HG03175 (cell line): ENCODE measurements around the gene ALPL.

ENCODE experiments used
- ATAC-seq: cut with Tn5 transposase; IDR thresholded peaks from one replicate; pipeline ENCODE4 v1.9.1; 2021; ENCODE audit warnings: mild to moderate bottlenecking, moderate library complexity; ENCODE audit not compliant: unreplicated experiment

Gene ALPL

DNA sequence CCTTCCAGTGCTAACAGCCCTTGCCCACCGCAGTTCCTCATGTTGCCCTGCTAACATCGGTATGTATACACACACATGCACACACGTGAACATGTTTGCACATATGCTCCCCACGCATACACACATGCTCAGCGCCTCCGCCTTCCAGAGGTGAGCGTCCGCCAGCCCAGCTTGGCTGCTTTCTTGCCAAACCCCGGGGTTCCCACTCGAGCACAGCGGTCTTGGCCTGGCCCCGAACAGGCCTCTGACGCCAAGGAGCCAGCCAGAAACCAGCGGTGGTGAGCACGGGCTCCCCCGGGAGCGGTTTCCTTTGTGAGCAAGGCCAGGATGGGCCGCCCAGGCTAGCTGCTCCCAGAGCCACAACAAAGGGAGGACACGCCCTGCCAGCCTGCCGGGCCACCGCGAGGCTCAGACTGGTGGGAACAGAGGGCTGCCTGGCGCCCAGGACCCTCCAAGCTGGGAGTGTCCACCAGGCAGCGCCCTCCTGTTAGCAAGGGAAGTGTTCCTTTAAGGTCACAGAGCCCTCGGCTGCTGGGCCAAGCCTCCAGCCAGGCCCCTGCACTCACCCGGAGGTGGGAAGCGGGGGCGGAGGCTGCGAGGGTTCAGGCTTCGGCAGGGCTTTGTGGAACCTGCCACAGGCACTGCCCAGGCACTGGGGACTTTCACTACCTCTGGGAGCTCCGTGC lies 65.4 kb downstream of the ALPL start:
- ATAC-seq: no peak

DNA sequence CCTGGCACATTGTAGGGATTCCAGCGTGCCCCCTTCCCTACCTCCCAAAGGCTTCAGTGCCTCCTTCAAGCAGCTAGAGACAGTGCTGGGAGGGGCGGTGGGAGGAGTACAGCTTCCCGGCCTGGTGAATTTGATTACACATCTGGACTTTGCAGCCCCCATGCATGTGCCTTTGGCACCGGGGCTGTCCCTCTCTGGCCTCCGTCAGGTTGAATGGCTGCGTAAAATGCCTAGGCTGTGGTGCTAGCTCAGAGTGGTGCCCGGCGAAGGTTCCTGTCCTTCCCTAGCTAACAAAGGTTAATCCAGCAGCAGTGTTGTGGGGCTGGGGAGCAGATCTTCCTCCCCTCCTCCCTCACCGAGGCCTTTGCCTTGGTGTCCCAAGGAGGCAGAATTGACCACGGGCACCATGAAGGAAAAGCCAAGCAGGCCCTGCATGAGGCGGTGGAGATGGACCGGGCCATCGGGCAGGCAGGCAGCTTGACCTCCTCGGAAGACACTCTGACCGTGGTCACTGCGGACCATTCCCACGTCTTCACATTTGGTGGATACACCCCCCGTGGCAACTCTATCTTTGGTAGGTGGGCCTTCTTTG lies 66.2 kb downstream of the ALPL start:
- ATAC-seq: no peak

DNA sequence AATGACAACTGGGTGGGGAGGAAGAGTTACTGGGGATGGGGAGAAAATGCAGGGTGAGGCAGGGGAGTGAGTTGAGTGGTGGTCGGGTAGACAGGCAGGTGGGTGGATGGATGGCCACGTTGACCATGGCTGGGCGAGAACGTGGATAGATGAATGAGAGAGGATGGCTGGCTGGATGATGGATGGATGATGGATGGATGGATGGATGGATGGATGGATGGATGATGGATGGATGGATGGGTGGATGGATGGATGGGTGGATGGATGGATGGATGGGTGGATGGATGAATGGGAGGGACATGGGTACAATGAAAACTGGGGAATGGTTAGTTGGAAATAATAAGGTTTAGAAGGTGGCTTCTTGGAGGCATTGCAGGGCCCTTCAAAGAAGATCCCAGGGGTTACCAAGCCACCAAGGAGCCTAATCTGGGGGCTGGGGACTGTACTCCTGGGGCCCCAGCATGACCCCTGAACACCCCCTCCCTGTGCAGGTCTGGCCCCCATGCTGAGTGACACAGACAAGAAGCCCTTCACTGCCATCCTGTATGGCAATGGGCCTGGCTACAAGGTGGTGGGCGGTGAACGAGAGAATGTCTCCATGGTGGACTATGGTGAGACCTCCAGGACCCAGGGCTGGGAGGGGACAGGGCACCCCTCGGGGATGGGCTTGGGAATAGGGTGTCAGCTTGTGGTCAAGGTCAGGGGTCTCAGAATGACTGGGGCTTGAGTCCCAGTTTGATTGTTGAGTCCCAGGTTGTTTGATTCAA lies 67.0 kb downstream of the ALPL start:
- ATAC-seq: no peak

DNA sequence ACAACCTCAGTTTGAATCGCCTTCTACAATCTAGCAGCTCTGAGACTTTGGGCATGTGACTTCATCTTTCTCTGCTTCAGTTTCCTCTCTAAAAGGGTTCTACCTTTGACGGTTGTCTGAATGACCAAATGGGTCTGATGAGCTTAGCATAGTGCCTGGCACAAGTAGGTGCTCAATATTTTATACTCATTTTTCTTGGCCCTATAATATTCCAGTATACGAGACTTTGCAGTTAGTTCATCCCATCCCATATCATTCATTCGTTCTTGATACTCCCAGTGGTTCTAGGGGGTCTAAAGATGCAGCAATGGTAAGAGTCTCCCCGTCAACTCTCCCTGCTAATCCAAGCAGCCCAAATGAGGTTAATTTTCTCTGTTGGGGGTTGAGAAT lies 67.6 kb downstream of the ALPL start:
- ATAC-seq: no peak

DNA sequence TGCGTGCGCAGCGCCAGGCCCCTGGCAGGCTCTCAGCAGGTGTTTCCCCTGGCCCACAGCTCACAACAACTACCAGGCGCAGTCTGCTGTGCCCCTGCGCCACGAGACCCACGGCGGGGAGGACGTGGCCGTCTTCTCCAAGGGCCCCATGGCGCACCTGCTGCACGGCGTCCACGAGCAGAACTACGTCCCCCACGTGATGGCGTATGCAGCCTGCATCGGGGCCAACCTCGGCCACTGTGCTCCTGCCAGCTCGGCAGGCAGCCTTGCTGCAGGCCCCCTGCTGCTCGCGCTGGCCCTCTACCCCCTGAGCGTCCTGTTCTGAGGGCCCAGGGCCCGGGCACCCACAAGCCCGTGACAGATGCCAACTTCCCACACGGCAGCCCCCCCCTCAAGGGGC lies 68.1 kb downstream of the ALPL start:
- no peak for ATAC-seq

DNA sequence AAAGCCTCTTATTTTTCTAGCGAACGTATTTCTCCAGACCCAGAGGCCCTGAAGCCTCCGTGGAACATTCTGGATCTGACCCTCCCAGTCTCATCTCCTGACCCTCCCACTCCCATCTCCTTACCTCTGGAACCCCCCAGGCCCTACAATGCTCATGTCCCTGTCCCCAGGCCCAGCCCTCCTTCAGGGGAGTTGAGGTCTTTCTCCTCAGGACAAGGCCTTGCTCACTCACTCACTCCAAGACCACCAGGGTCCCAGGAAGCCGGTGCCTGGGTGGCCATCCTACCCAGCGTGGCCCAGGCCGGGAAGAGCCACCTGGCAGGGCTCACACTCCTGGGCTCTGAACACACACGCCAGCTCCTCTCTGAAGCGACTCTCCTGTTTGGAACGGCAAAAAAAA lies 68.7 kb downstream of the ALPL start:
- no peak for ATAC-seq

DNA sequence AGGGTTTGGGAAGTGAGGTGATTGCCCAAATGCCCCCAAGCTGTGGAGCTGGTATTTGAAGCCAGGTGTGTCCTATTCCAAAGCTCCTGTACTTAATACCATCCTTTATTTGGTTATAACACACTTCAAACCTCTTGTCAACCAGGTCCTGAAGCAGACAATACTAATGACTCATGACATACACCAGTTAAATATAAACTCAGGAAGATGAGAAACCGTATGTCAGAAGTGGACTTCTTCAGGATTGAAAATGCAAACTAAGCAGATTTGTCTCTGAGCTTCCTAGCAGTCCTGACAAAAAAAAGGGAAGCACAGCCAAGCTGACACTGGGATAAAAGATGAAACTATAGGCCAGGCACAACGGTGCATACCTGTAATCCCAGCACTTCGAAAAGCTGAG lies 70.6 kb downstream of the ALPL start:
- no peak for ATAC-seq

DNA sequence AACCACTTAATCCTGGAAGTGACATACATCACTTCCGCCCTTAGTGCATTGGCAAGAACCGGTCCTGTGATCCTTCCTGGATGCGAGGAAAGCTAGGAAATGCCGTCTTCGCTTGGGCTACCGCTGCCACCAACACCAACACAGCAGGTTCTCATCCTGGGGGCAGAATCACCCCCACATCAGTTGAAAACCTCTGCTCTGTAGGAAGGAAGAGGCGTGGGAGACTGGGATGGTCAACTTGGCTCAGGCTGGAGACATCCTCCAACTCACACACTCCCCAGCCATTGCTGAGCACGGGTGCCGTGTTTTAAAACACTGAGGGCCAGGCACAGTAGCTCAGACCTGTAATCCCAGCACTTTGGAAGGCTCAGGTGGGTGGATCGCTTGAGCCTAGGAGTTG lies 74.9 kb downstream of the ALPL start:
- ATAC-seq: no peak

DNA sequence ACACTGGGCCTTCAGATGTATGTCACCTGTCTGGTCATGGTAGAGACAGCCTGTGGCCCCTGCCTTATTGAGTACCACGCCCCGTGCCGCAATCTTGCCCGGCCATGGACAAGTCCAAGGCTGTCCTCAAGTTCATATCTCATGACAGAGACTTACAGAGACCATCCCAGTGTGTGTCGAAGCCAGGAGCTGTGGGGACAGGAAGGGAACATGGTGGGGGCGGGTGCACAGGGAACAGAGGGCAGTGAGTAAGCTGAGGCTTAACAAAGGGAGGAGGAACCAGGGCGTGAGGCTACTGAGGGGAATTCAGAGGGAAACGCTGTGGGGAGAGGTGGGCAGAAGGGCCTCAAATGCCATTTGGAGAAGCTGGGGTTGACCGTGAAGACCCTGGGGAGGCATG lies 75.8 kb downstream of the ALPL start:
- no peak for ATAC-seq

DNA sequence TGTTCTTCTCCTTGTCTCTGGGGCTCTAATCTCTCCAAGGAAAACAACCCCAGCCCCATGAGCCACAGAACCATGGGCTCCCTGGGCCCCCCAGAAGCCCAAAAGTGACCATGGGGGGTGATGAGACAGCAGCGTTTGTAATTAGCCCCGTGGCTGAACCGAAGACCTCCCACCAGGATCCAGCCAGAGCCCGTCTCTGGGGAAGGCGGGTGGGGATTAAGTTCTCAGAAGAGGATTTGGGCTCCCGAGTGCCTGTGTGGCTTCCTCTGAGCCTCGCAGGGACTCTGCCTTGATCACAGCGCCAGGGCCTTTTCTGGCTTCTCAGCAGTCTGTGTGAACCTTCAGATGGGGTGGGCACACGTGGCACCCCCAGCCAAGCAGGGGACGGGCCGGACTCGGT lies 77.0 kb downstream of the ALPL start:
- no peak for ATAC-seq

DNA sequence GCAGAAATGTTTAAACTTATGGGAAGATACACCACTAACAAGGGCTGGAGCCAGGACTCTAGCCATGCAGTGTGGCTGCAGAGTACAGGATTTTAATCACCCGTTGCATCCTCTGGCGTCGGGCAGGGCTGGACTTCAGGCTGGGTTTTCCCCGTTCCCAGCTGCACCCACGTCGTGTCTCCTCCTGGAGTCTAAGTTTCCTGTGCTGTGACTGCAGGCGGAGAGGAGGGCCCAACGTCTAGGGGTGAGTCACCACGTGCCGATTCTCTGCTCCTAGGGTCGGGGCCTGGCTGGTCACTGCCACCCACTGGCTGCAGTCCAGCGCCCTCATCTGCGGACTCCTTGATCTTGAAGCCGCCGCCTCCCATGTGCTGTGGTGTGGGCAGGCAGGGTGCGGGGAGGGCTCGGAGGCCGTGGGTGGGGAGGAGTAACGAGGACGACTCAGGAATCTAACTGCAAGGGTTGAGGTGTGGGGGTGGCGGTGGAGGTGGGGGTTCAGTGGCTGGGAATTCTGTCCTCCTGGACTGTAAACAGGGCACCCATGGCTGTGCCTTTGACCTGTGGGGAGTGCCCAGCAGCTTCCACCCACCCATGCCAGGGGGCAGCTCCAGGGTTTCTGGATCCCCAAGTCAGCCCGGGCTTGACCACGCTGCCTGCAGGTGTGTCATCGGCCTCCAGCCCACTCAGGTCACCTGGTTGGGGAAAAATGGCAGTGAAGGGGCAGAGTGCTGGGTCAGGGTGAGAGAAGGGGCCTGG lies 77.8 kb downstream of the ALPL start:
- ATAC-seq: no peak

DNA sequence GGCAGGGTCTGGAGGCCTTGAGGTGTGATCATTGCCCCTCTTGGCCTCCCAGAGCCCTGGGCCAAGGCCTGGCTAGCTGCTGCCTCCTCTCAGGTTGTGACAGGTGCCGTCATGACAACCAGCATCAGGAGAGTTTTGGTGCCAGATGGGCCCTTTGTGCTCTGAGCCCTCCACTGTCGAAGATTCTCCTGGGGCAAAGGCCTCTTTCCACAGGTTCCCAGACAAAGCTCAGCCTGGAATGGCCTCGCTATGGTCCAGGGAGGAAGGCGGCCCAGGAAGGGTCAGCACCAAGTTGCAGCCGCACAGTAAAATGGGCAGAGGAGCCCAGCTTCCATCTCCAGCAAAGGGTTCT lies 78.4 kb downstream of the ALPL start:
- ATAC-seq: no peak

DNA sequence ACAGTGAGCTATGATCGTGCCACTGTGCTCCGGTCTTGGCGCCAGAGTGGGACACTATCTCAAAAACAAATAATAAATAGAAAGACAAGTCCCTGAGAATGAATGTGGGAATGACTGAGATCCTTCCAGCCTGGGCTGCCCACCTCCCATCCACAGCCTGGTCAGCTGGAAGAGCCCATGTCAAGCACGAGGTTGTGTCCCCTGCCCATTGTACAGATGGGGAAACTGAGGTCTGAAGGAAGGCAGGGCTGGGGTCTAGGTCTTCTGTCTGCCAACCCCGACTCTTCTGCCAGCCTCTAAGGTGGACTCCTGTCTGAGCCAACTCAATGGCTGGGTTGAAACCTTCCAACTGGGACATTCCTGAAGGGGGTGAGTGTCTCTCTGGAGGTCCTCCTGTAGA lies 80.4 kb downstream of the ALPL start:
- no peak for ATAC-seq

DNA sequence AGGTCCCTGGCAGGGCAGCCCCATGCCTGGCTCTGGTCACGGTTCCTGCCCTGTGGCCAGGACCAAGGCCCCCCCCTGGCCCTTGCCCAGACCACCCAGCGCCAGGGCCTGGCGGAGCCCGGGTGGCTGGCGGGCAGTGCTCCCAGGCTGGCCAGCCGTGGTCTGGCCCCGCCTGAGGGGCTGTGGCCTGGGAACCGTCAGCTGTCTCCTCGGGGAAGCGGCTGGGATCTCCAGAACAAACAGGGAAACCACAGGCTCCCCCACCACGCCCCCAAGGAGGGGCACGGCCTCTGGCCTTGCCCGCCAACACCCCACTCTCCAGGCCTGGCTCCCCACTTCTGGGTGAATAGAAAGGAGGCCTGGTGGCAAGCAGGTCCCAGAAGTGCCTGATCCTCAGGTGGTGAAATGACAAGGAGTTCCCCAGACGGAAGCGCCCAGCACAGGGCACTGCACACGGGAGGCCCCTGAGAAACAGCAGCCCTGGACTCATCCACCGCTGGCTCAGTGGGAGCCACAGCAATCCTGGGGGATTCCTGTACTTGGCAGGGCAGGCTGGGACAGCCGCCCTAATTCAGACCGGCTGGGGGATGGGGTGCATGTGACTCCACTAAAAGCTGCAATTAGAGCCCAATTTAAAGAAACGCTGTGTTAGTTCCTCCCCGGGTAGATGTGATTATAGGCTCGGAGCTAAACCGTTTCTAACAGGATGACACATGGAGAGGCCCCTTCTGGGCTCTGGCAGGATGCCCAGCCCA lies 81.1 kb downstream of the ALPL start:
- no peak for ATAC-seq

DNA sequence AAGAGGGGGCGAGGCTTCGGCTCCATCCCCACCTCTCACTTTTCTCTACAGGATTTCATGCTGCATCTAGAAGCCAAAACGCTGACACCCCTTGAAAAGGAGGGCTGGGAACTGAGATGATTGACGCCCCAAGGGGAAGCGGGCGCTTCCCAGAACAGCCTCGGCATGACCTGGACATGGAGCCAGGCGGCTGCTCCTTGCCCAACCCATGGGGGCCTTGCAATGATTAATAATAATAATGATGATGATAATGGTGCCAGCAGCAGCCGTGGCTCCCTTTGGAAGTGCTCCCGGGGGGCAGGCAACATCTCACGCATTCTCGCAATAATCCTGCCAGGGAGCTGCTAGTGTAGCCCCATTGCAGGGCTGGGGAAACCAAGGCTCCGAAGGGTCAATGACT lies 81.7 kb downstream of the ALPL start:
- no peak for ATAC-seq

DNA sequence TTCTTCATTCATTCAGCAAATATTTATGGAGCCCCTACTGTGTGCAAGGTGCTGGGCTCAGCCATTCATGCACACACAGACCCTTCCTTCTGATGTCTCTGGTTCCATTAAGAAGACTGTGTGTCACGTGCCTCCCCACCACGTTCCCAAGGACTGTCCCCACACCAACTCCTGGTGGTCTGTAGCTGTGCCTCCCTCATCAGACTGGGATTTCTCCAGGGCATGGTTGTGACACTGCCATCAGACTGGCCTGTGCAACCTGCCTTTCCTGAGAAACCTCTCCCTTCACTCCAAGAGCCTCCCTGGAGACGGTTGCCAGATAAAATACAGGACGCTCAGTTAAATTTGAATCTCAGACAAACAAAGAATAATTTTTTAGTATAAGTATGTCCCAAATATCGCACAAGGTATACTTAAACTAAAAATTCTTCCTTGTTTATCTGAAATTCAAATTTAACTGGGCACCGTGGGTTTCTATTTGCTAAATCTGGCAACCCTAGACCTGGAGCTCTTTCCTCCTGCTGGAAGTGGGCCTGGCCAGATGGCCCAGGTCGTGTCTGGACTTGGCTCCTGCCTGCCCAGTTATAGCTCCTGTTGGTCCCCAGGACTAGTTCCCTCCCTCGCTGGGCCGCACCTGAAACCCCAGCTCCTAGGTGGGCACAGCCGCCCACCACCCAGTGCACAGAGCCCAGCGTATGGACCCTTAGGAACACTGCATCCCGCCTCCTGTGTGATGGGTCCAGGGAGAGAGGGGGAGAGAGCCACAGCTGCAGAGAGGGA lies 83.1 kb downstream of the ALPL start:
- no peak for ATAC-seq

DNA sequence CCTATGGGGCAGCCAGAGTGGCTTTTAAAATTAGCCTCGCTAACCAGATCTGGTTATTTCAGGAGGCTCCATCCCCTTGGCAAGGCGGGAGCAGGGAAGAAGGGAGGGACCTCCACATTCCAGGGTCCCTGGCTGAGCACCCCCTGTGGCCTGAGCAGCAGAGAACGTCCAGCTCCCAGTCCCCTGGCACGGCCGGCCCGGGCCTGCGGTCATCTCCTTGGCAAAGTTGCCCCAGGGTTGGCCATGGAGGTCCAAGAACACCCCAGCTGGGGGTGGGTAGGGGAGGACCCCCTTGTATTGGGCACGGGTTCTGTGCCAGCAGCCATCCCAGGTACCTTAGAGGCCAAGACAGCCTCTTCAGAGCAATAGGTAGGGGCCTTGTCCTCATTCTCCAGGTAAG lies 84.0 kb downstream of the ALPL start:
- no peak for ATAC-seq

DNA sequence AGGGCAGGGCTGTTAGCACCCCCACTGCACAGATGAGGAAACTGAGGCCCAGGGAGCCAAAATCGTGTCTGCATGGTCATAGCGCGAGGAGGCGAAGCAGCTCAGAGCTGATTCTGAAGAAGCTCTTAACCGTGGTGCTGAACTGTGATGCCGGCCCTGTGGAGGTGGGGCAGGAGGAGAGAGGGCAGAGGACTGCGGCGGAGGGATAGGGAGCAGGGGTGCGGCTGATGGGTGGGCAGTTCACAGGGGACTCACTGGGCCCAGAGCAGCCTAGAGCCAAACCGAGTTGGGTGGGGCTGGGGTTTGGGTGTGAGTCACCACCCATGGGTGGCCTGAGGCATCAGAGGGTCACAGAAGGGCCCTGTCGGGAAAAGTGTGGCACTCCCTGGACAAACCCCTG lies 85.3 kb downstream of the ALPL start:
- no peak for ATAC-seq

DNA sequence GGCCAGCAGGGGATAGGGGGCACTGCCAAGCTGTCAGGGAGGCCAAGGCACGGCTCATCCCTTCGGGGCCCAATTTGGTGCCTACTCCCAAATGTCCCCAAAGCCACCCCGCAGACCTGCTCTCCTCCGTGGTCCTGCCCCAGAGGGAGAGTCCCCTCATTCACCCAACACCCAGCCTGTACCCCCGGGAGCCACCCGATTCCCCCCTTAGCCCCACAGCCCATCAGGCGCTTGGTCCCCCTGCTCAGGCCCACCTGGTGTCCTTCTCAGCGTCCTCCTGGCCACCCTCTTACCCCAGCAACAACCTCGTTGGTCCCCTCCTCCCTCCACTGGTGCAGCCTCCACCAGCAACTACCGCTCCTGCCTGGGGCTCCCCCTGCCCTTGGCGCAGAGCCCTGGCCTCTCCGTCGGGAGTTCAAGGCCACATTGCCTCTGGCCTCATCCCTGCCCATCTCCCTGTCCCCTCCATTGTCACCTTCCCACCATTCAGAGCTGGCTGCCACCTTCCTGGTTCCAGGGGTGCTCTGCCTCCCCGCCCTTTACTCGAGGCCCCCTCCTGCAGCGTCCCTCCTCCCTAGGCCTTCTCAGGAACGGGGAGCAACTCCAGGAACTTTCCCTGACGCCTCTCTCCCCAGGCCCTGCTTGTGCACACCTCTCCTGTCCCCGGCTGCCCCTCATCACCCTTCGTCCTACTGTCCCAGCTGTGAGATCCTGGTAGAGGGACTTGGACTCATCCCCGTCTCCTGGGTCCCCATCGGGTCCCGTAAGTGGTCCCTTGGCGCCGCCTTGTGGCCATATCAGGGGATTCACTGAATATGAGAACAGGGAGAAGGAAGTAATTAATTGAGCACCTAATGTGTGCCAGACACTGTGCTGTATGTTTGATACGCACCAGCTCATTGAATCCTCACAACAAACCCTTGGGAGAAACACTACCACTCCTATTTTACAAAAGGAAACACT lies 86.0 kb downstream of the ALPL start:
- ATAC-seq: no peak
